MCF 10A (cell line): ENCODE results near the gene MOCS1. TPM values are rescaled to one million over a fixed set of nuclear protein-coding genes. Genes with fewer than 3 reads are reported as not detected.

Source experiments
- BruUV-seq: library from RNA; stranded (reverse); fragments of 400-500 nt; replicated peaks from 2 replicates; lab custom pipeline; 2021; lab: Mats Ljungman, UMichigan
- CTCF ChIA-PET: fragments of 300-600 bp; sonication (Branson Sonifier 250); formaldehyde crosslinking; extraction: SDS; loops from one replicate; lab custom pipeline; 2021; ENCODE audit warnings: antibody characterized with exemption, inconsistent platforms; lab: Yijun Ruan, JAX
- POLR2A ChIA-PET: fragments of 300-600, 350-650 bp; sonication (Branson Sonifier 250); formaldehyde crosslinking; extraction: SDS; loops from one replicate; lab custom pipeline; 2020; ENCODE audit warnings: antibody characterized with exemption, inconsistent platforms; lab: Yijun Ruan, JAX
- DNase-seq: peaks from one replicate; pipeline ENCODE4 v3.0.0-alpha.2; 2018; ENCODE audit not compliant: unreplicated experiment
- H3K27ac Mint-ChIP-seq: one replicate; pipeline ENCODE4 v1.8.0; 2022; ENCODE audit warnings: mild to moderate bottlenecking, low read depth, mixed read lengths; ENCODE audit not compliant: unreplicated experiment
- H3K27me3 Mint-ChIP-seq: one replicate; pipeline ENCODE4 v1.8.0; 2022; ENCODE audit warnings: mixed read lengths; ENCODE audit not compliant: insufficient read depth, unreplicated experiment
- H3K36me3 Mint-ChIP-seq: one replicate; pipeline ENCODE4 v1.8.0; 2022; ENCODE audit warnings: mild to moderate bottlenecking, moderate library complexity, mixed read lengths; ENCODE audit not compliant: insufficient read depth, unreplicated experiment
- H3K4me1 Mint-ChIP-seq: one replicate; pipeline ENCODE4 v1.8.0; 2022; ENCODE audit warnings: mixed read lengths; ENCODE audit not compliant: insufficient read depth, unreplicated experiment
- H3K4me3 Mint-ChIP-seq: one replicate; pipeline ENCODE4 v1.8.0; 2022; ENCODE audit warnings: mild to moderate bottlenecking, moderate library complexity, mixed read lengths; ENCODE audit not compliant: unreplicated experiment
- H3K9me3 Mint-ChIP-seq: one replicate; pipeline ENCODE4 v1.8.0; 2022; ENCODE audit warnings: mixed read lengths; ENCODE audit not compliant: unreplicated experiment
- intact Hi-C: fragments of 100-400 bp; cut with micrococcal nuclease; formaldehyde crosslinking; loops from 2 replicates; pipeline ENCODE4 v1.14.1; 2022
- total RNA-seq: library from RNA; stranded (reverse); gene quantifications from 2 replicates; pipeline ENCODE4 v1.2.3, GENCODE V29; 2022
- TF ChIP-seq, protein P1 (sequence below): fragments of 200-600 bp; IDR thresholded peaks from one replicate; pipeline ENCODE4 v1.8.0; 2022; ENCODE audit warnings: antibody characterized with exemption, mild to moderate bottlenecking; ENCODE audit not compliant: unreplicated experiment

MOCS1 gene
- total RNA-seq, 1 experiment from 2014 or later, result 5.3 TPM

DNA sequence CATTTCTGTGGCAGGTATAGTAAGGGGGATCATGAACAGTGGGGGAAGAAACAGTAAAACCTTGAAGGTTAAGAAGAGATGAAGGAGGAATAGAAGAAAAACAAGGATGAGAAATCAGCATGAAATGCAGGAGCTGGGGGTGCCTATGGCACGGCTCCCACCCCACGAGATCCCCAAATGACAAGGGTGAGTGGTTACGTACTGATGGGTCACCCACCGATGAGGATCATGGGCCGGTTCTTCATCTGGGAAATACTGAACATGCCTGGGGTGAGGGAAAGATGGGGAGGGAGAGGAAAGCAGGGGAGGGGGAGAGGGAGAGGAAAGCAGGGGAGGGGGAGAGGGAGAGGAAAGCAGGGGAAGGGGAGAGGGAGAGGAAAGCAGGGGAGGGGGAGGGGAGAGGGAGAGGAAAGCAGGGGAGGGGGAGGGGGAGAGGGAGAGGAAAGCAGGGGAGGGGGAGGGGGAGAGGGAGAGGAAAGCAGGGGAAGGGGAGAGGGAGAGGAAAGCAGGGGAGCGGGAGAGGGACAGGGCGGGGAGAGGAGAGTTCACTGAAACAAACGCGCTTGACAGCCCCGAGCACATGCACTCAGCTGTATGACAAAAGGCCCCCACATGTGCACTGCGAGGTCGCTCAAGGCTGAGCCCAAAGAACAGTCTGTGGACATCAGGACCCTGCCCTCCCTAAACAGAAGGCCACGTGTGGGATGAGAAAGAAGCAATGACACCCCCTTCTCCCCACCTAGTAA, 25.3 kb downstream of the MOCS1 start:
- Mint-ChIP-seq H3K27me3 (no peaks in the 10 kb centered on the region), H3K27ac (no peak overlapping the region), H3K9me3 (no peaks in the 10 kb centered on the region), H3K36me3 (peaks cover 5% of the 10 kb centered on the region), H3K4me3 (no peak overlapping the region), H3K4me1 (no peaks in the 10 kb centered on the region)
- TF ChIP-seq, protein P1, sequence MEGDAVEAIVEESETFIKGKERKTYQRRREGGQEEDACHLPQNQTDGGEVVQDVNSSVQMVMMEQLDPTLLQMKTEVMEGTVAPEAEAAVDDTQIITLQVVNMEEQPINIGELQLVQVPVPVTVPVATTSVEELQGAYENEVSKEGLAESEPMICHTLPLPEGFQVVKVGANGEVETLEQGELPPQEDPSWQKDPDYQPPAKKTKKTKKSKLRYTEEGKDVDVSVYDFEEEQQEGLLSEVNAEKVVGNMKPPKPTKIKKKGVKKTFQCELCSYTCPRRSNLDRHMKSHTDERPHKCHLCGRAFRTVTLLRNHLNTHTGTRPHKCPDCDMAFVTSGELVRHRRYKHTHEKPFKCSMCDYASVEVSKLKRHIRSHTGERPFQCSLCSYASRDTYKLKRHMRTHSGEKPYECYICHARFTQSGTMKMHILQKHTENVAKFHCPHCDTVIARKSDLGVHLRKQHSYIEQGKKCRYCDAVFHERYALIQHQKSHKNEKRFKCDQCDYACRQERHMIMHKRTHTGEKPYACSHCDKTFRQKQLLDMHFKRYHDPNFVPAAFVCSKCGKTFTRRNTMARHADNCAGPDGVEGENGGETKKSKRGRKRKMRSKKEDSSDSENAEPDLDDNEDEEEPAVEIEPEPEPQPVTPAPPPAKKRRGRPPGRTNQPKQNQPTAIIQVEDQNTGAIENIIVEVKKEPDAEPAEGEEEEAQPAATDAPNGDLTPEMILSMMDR, result no peak
- ChIA-PET CTCF (no interaction called here), POLR2A (interaction anchor here (0.6 kb wide), 1 partner anchor 429 kb away, joined by 3 read pairs; no protein-coding TSS in a partner anchor)
- BruUV-seq, result no TSS peak
- intact Hi-C loops, result loop anchor here (10.0 kb wide), 1 partner anchor 704 kb away; no protein-coding TSS in a partner anchor
- no peak for DNase-seq

DNA sequence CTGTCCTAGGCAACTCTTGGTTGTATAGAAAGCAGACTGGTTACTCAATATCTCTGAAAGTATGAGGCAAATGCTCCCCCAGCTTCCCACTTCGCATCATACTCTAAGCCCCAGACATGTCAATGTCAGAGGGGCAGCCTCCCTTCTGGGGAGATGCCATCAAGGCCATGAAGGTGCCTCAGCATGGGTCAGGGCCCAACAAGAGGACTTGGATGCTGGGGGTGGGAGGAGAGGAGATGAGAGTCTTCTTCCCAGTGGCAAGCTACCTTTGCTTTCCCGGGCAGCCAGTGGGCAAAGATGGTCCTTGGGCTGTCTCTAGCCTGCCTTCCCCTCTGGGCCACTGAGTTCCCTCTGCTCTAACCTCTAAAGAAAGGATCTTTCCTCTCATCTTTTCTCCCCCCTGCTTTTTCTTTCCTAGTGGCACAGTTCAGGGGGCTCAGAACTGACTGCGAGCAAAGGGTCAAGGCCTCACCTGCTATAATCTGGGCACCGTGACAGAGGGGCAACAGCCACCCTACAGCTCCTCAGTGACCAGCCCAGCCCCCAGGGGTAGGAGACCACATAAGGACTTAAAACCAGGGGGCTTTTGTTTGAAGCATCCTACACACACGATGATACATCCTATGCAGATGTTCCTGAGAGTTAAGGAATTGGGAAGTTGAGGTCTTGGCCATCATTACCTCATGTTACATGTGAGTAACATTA, 26.2 kb downstream of the MOCS1 start:
- H3K27me3 Mint-ChIP-seq, result no peaks in the 10 kb centered on the region
- no peak for DNase-seq
- no peak overlapping the region for H3K27ac Mint-ChIP-seq
- H3K4me3 Mint-ChIP-seq, result no peak overlapping the region
- H3K4me1 Mint-ChIP-seq, result no peaks in the 10 kb centered on the region
- intact Hi-C loops, result loop anchor here (10.0 kb wide), 1 partner anchor 703 kb away; no protein-coding TSS in a partner anchor
- CTCF ChIA-PET, result no interaction called here
- H3K9me3 Mint-ChIP-seq, result no peaks in the 10 kb centered on the region
- POLR2A ChIA-PET, result no interaction called here
- BruUV-seq, result no TSS peak
- TF ChIP-seq, protein P1, result no peak
- H3K36me3 Mint-ChIP-seq, result peaks cover 6% of the 10 kb centered on the region

DNA sequence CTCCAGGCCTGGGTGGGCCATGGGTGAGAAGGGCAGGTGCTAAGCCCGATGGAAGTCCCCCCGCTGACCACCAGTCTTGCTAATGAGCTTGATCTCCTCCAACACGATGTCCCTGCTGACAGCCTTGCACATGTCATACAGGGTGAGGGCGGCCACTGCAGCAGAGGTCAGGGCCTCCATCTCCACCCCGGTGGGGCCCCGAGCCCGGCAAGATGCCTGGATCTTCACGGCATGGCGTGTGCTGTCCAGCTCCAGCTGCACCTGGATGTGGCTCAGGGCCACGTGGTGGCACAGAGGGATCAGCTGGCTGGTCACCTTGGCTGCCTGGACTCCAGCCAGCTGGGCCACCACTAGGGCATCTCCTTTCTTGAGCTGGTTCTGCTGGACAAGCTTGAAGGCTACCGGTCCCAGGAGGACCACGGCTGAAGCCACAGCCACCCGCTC, 27.9 kb downstream of the MOCS1 start:
- no peaks in the 10 kb centered on the region for H3K9me3 Mint-ChIP-seq
- POLR2A ChIA-PET, result no interaction called here
- CTCF ChIA-PET, result interaction anchor here (0.6 to 1.1 kb wide), 4 partner anchors 12 to 940 kb away, joined by 3 to 4 read pairs (median 3); no protein-coding TSS in a partner anchor
- no peaks in the 10 kb centered on the region for H3K27me3 Mint-ChIP-seq
- H3K4me3 Mint-ChIP-seq, result no peak overlapping the region
- H3K36me3 Mint-ChIP-seq, result peaks cover 11% of the 10 kb centered on the region
- TF ChIP-seq, protein P1, result no peak
- H3K4me1 Mint-ChIP-seq, result no peaks in the 10 kb centered on the region
- no peak overlapping the region for H3K27ac Mint-ChIP-seq
- intact Hi-C loops, result loop anchor here (10.0 kb wide), 1 partner anchor 702 kb away; no protein-coding TSS in a partner anchor
- no peak for DNase-seq
- BruUV-seq, result no TSS peak

DNA sequence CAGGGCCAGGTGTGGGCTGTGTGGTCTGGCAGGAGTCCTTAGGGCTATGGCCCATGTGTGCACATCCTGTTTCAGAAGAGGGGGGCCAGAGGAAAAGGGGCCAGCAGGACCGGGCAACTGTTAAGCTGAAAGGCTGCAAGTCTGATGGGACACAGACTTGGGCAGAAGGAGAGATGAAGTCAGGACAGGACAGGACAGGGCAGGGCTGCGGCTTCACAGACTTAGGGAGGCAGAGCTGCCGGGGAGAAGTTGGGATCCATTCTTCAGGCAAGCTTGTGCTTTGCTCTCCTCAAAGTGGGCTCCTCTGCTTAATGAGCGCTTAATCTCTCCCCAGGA, 28.7 kb downstream of the MOCS1 start:
- Mint-ChIP-seq H3K27ac (no peak overlapping the region), H3K9me3 (no peaks in the 10 kb centered on the region), H3K4me1 (no peaks in the 10 kb centered on the region), H3K4me3 (no peak overlapping the region), H3K36me3 (peaks cover 11% of the 10 kb centered on the region), H3K27me3 (no peaks in the 10 kb centered on the region)
- BruUV-seq, result no TSS peak
- ChIA-PET CTCF (interaction anchor here (0.6 to 1.2 kb wide), 4 partner anchors 12 to 323 kb away, joined by 3 to 5 read pairs (median 4); no protein-coding TSS in a partner anchor), POLR2A (no interaction called here)
- DNase-seq, result no peak
- TF ChIP-seq, protein P1, result no peak
- intact Hi-C loops, result loop anchor here (10.0 kb wide), 1 partner anchor 701 kb away; no protein-coding TSS in a partner anchor
